Suppressor macrophage (primary cell): ENCODE data around the gene TM4SF5.
A peak's percentile ranks its signal among the peaks of the same experiment; 100 is the strongest.

ENCODE experiments used
- DNase-seq, 4 experiments: peaks; one replicate each; pipeline ENCODE4 v3.0.0-alpha.2; 2020 to 2022
- total RNA-seq, 17 experiments: gene quantifications; one replicate each; lab custom pipeline; 2026; ENCODE audit warnings: mixed read lengths in 6 of 17, inconsistent platforms in 3 of 17; lab: John Stamatoyannopoulos, UW

Gene TM4SF5, protein sequence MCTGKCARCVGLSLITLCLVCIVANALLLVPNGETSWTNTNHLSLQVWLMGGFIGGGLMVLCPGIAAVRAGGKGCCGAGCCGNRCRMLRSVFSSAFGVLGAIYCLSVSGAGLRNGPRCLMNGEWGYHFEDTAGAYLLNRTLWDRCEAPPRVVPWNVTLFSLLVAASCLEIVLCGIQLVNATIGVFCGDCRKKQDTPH
- total RNA-seq = 0 to 0.66 (median 0) reads per million in 17 experiments

DNA sequence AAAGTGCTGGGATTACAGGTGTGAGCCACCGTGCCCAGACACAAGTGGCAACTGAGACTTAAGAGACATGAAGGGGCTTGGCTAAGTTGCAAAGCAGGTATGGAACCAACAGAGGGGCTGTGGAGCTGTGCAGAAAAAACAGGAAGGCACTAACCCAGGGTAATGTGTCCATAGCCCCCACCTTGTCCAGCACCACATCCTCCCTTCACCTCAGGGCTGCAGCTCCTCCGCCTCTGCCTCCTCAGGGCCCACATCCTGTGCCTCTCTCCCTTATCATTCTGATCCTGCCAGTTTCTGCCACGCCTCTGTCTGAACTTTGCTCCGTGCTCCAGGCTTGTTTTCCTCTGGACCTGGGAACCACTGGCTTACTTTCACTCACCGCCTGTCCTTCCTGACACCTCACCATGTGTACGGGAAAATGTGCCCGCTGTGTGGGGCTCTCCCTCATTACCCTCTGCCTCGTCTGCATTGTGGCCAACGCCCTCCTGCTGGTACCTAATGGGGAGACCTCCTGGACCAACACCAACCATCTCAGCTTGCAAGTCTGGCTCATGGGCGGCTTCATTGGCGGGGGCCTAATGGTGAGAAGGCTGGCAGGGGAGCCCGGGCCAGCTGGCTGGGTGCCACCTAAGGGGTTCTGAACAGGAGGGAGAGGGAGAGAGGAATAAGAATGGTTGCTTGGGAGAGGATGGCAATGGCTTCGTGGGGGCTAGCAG, at the start of gene TM4SF5:
TSS of gene TM4SF5 (plus strand) at position 368 of the 716 bp plus-strand sequence. CDS start at position 405, 37 bp downstream.
- no peak for DNase-seq

GRCh38 chr17:4722678-4723240, 48.9 kb upstream of the TM4SF5 start:
- peak in 3 of 4 experiments; percentile 45 to 50 (median 49) for DNase-seq

- peak in 2 of 4 experiments; percentile 55 to 60 for DNase-seq
These were observed 47.0 kb upstream of the TM4SF5 start for GRCh38 chr17:4724650-4725049.

DNA sequence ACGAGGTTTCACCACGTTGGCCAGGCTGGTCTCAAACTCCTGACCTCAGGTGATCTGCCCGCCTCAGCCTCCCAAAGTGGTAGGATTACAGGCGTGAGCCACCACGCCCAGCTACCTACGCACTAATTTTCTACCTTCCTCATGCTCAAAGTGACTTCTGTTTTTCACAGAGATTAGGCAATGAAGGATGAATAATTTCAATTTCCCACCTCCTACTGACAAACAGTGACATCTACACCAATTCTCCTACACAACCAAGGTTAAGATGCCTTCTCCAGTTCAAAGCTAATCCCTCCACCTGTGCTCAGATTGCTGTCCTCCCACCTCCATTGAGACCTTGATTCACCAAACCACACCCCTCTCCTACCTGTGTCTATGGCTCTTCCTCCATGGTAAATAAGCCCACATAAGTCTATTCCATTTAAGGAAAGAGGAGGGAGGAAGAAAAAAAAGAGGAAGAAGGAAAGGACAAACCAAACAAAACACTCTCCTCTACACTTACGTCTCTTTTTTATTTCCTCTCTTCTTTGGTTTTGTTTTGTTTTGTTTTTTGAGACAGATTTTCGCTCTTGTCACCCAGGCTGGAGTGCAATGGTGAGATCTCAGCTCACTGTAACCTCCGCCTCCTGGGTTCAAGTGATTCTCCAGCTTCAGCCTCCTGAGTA, 45.9 kb upstream of the TM4SF5 start:
- DNase-seq = peak; percentile 67 to 90 (median 80)

DNA sequence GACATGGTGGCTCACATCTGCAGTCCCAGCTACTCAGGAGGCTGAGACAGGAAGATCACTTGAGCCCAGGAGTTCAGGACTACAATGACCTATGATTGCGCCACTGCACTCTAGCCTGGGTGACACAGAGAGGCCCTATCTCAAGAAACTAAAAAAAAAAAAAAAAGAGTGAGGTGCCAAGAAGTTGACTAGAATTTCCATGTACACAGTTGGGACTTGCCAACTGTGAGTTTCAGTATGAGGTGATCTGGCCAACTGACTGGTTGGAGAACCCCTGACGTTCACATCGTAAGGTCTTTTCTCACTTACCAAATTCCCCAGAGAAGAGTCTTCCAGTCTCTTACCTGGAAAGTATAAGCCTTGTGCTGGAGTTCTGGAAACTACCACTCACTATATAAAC, 43.6 kb upstream of the TM4SF5 start:
- peak in 3 of 4 experiments; percentile 36 to 63 (median 53) for DNase-seq

DNA sequence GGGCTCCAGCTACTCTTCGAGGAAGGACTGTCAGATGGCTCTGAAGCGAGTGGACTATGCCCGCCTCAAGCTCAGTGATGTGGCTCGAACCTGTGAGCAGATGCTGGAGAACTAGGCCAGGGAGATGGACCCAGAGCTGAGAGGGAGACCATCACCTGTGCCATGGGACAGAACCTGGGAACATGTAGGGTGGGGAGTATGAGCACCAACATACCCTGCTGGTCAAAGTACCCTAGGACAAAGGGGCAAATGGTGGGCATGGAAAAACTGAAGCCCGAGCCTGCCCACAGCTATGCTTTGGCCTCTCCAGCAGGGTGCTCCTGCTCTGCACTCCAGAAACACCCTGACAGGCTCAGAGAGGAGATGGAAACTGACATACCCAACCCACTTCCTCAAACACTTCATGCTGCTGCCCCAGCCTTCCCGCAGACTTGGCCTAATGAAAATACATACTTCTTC, 38.6 kb upstream of the TM4SF5 start:
- peak; percentile 84 to 95 (median 92) for DNase-seq

DNA sequence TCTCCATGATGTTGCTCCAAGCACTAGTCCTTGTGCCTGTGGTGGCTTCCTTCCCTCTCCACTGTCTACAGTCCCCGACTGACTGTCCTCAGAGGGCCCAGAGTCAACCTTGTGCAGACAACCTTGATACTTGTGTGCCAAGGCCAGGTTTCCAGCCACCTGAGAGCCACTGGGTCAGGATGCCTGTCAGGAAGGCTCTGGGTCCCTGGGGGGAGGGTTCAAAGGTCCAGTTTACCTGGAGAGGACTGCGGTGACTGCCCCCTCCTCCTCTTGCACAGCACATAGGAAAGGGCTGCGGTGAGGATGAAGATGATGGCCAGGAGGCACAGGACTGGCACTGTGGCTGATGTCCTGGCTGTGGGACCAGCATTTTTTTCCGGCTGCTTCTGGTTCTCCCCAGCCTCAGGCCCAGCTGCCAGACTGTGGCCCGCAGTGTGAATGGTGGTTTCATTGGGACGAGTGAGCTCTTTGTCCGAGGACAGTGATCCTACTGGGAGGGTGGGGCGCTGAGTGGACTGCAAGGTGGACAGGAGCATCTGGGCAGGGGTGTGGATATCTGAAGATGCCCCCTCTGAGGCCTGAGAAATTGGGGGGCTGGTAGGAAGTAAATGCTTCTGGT, 36.7 kb upstream of the TM4SF5 start:
- DNase-seq = no peak

GRCh38 chr17:4735876-4736651, 35.6 kb upstream of the TM4SF5 start:
- peak; percentile 89 to 98 (median 94) for DNase-seq

DNA sequence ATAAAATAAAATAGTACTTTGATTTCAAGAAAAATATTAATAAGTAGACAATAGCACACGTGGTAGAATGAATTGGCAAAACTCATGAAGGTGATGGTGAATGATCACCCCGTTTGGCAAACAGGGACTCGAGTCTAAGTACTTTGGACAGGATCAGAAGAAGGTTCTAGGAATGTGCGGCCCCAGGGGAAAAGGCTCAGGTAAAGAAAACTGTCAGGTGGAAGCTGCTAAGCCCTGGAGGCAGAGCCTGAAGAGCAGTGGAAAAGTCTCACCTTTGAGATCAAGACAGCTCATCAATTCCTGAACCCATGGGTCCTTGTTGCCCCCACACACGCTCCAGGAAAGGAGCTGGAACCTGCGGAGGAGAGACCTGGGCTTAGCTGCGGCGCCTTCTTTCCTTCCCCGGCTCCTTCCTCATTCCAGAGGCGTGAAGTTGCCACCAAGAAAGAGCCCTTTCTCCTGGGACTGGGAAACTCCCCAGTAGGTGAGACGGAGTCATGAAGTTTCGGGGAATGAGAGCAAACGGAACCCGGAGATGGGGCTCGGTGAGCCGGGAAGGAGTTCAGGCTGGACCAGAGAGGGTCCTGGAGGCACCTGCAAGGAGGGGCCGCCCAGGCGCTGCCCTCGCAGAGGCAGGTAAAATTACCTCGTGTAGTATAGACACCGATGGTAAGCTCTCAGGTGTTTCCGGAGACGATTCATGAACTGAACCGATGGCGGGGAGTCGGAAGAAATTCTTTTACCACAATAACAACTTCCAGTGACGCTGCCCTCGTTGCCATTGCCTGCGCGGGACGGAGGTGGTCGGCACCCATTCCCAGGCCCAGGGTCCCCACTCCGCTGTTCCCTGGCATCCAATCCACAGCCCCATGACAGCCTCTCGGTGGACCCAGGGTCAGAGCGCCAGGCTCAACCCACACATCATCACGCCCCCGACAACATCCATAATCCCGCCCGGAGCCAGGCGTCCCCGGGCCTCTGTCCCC, 33.3 kb upstream of the TM4SF5 start:
- DNase-seq = peak; percentile 29 to 53 (median 46)

- DNase-seq = peak; percentile 69 to 91 (median 82)
These were observed 32.3 kb upstream of the TM4SF5 start, which contains the start of the genes CXCL16 and ZMYND15 for GRCh38 chr17:4739122-4740024. Gene CXCL16, minus strand, starts transcription at chr17:4739928. Its CDS starts 589 bp downstream, at chr17:4739339. Gene ZMYND15, plus strand, starts transcription at chr17:4739833. Its CDS starts 716 bp downstream, at chr17:4740549.

- DNase-seq = no peak
These were observed 31.7 kb upstream of the TM4SF5 start for GRCh38 chr17:4740025-4740351.

DNA sequence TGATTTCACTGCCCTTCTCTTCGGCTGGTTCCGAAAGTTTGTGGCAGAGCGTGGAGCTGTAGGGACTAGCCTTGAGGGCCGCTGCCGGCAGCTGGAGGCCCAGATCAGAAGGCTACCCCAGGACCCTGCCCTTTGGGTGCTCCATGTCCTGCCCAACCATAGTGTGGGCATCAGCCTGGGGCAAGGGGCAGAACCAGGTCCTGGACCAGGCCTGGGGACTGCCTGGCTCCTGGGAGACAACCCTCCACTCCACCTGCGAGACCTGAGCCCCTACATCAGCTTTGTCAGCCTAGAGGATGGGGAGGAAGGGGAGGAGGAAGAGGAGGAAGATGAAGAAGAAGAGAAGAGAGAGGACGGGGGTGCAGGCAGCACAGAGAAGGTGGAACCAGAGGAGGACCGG, 31.1 kb upstream of the TM4SF5 start:
- no peak for DNase-seq

- no peak for DNase-seq
These were observed 30.1 kb upstream of the TM4SF5 start for GRCh38 chr17:4741544-4741943.

DNA sequence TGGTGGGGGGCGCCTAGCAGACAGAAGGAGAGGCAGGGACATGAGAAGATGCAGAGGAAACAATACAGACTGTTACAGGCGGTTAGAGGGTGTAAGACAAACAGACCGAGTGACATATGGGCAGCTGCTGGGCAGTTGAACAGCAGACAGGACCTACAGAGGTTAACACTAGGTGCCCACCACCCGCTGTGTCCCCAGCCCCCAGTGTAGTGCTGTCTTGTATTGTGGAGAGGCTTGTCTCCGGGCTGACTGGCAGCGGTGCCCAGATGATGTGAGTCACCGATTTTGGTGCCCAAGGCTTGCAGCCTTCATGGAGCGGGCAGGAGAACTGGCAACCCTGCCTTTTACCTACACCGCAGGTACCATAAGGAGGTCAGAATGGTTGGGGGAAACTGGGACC, 29.6 kb upstream of the TM4SF5 start:
- no peak for DNase-seq

GRCh38 chr17:4742629-4743028, 29.1 kb upstream of the TM4SF5 start:
- DNase-seq = no peak

GRCh38 chr17:4743216-4743615, 28.5 kb upstream of the TM4SF5 start:
- no peak for DNase-seq

GRCh38 chr17:4743898-4744297, 27.8 kb upstream of the TM4SF5 start:
- DNase-seq = no peak

DNA sequence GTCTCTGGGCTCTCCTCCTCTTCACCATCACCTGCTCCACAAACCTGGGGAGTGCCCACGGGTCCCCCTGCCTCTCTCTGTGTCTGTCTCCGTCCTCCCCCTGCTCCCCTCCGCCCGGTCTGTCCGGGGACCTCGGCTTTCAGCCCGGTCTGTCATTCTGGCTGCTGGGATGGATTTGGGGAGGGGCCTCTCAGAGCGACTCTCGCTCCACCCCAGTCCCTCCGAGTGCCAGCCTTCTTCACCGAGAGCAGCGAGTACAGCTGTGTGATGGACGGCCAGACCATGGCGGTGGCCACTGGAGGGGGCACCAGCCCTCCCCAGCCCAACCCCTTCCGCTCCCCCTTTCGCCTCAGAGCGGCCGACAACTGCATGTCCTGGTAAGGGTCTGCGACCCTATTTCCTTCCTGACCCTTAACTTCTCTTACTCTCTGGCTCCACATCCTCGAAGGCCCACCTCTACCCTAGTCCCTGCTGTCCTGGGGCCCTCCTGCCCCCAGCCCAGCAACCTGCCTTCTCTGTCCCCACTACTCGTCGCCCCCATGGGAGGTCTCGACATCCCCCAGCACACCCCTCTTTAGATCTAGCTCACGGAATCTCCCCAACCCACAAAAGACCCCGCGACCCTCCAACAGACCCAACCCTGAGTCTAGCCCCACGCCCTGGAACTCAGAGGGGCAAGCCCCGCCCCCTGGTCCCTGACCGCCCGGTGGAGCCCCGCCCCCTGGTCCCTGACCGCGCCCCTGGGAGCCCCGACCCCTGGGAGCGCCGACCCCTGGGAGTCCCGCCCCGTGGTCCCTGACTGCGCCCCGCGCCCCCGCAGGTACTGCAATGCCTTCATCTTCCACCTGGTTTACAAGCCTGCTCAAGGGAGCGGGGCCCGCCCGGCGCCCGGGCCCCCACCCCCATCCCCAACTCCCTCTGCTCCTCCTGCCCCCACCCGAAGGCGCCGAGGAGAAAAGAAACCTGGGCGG, 26.4 kb upstream of the TM4SF5 start:
- DNase-seq = no peak
